AG09319 (cell line): Measurements from ENCODE around the gene FEN1.

Experiments used
- DNase-seq: peaks from one replicate; pipeline ENCODE4 v3.0.0-alpha.2; 2010; ENCODE audit warnings: low read depth; ENCODE audit errors: extremely low read depth
- TF ChIP-seq, protein P1 (sequence below): IDR thresholded peaks from 2 replicates; pipeline ENCODE4 v1.5.1; 2011; ENCODE audit warnings: low read depth, mild to moderate bottlenecking, inconsistent platforms, low read length, moderate library complexity

The FEN1 gene

GRCh38 chr11:61766353-61766841 is 26.3 kb upstream of the FEN1 start:
- TF ChIP-seq, protein P1, sequence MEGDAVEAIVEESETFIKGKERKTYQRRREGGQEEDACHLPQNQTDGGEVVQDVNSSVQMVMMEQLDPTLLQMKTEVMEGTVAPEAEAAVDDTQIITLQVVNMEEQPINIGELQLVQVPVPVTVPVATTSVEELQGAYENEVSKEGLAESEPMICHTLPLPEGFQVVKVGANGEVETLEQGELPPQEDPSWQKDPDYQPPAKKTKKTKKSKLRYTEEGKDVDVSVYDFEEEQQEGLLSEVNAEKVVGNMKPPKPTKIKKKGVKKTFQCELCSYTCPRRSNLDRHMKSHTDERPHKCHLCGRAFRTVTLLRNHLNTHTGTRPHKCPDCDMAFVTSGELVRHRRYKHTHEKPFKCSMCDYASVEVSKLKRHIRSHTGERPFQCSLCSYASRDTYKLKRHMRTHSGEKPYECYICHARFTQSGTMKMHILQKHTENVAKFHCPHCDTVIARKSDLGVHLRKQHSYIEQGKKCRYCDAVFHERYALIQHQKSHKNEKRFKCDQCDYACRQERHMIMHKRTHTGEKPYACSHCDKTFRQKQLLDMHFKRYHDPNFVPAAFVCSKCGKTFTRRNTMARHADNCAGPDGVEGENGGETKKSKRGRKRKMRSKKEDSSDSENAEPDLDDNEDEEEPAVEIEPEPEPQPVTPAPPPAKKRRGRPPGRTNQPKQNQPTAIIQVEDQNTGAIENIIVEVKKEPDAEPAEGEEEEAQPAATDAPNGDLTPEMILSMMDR, result no peak
- DNase-seq, result no peak

DNA sequence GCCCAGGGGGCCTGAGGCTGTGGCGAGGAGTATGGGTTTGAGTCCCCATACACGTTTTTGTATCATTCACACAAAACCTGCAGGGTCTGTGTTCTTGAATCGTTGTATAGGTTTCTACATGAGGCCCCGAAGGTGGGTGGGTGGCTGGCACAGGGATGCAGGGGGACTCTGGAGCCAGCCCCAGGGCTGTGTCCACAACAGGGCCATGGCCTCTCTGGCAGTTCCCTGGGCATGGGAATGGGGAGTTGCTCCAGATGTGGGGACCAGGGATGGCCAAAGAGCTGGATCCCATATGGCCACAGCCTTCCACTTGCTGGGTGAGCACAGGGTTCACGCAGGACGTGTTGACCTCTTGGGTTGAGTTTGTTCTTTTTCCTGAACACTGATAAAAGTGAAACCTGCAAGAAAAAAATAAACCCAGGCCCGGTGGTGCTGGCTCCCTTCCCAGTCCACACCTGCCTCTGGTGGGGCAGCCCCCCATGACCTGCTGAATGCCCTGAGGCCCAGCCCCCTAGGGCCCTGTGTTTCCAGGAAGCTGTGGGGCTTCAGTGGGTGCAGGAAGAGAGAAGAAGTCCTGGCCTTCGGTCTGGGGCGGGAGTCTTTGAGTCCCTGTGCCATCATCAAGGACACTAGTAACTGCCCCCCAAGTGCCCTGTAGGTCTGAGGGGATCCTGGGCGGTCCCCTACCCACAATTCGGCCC is 24.2 kb upstream of the FEN1 start:
- DNase-seq, result no peak
- TF ChIP-seq, protein P1, result no peak

GRCh38 chr11:61769169-61769920 is 23.4 kb upstream of the FEN1 start:
- TF ChIP-seq, protein P1, result no peak; the same call in 1 of the 2 replicates
- DNase-seq, result no peak

GRCh38 chr11:61769946-61770683 is 22.6 kb upstream of the FEN1 start:
- no peak for DNase-seq
- TF ChIP-seq, protein P1, result no peak

GRCh38 chr11:61771195-61771894 is 21.4 kb upstream of the FEN1 start:
- TF ChIP-seq, protein P1, result no peak
- no peak for DNase-seq

DNA sequence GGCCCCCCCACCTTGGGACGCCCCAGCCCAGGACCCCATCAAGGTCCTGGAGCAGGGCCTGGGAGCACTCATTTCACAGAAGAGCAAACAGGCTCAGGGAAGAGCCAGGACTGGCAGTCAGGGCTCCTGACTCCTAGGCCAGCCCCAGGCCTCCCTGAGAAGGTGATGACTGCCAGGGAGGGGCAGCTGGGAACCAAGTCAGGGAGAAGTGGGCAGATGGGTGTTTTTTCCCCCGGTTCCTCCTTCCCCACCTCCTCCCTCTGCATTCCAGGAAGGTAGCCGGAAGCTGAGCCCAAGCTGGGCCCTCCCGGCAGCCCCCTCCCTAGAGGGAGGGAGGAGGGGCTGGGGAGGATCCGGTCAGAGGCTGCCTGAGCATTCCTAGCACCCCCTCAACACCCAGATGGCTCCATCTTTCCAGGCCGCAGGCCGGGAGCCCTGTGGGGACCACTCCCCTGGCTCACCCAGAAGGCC is 20.7 kb upstream of the FEN1 start:
- TF ChIP-seq, protein P1, result no peak
- DNase-seq, result no peak
